Activated CD8-positive, alpha-beta memory T cell treated with anti-CD3 and anti-CD28 coated beads, Interleukin-2, amount 50 U/mL, for 48 hours (primary cell): Measurements from ENCODE around the gene TTC13.

ENCODE experiments used
- DNase-seq: peaks from one replicate; pipeline ENCODE4 v3.0.0-alpha.2; 2020

TTC13 gene

GRCh38 chr1:230901671-230902070, 77.0 kb downstream of the TTC13 start:
- DNase-seq: no peak

GRCh38 chr1:230900984-230901383, 77.7 kb downstream of the TTC13 start:
- DNase-seq: no peak

DNA sequence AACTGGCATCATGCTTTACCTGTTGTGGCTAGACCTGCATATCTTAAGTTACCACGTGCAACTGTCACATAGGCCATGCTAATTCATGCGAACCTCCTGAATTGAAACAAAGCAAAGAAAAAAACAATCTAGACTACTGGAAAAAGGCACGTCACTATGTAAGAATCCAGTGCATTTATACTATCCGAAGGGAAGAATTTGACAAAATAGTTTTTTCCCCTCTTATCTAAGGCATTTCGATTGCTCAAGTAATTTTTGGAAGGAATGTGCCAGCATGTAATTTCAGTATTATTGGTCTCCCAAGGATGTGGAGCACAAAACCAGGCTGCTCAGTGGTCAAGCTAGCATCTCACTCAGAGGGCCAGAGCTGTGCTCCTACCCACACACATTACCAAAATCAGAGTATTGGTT, 78.8 kb downstream of the TTC13 start:
- no peak for DNase-seq

- no peak for DNase-seq
Observed at GRCh38 chr1:230898748-230899147, 79.9 kb downstream of the TTC13 start.

DNA sequence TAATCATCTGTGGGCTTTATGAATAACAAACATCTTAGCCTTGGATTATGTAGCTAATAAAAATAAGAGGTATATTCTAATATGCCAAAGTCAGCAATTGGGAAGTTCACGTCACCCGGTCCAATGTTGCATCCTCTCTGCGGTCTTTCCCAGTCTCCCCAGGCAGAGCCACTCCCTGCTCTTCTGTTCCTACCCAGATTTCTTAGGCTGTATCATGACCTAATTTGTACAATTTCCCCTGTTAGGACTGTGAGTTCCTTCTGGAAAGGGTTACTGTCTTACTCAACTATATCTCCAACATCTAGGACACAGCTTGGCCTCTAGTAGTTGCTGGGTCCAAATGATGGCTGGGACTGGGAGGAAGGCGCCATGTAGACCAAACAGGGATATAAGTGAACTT, 80.5 kb downstream of the TTC13 start:
- DNase-seq: no peak

DNA sequence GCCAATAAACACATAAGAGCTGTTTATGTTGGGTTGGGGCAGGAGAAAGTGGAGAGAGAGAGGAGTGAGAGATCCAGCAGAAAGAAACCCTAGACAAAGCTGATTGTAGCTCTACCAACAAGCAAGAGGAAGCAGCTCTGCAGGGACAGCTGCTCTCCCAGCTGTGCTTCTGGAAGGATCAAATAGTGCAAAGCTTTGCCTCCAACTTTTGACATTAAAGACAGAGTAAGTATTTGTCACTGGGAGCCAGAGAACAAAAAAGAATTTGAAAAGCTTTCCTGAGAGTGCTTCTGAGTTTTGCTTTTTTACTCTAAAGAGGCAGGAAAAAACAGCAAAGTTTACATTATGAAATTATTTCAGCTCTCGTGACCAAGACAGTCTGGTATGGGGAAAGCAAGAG, 81.9 kb downstream of the TTC13 start:
- no peak for DNase-seq

DNA sequence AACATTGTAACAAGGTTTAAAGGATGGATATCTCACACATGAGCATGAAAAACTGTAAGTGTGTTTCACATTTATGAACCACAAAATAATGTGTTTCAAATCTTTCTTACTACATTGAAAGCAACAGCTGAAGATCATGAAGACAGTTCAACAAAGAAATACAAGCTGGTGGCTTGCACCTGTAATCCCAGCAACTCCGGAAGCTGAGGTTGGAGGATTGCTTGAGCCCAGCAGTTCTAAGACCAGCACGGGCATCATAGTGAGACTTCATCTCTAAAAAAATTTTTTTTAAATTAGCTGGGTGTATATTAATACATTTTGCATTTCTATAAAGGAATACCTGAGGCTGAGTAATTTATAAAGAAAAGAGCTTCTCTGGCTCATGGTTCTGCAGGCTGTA, 83.2 kb downstream of the TTC13 start:
- DNase-seq: no peak

DNA sequence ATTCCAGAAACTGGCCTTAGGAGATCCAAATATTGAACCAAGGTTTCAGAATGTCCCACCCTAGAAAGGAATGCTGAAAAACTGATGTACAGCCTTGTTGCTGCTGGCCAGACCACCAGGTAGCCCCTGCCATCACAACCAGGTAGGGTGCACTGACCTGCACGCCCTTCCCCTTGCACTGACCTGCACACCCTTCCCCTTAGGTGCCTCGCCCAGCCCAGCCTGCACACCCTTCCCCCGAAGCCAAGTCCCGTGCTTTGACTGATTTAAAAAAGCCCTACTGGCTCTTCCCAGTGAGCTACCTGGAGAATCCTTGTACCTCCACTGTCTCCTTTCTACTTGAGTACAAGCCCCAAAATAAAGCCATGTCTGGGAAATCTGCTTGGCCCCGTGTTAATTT, 84.0 kb downstream of the TTC13 start:
- no peak for DNase-seq

- no peak for DNase-seq
Observed at GRCh38 chr1:230894032-230894431, 84.6 kb downstream of the TTC13 start.

GRCh38 chr1:230892018-230892491, 86.6 kb downstream of the TTC13 start:
- no peak for DNase-seq

- DNase-seq: no peak
Observed at GRCh38 chr1:230891413-230891812, 87.2 kb downstream of the TTC13 start.

- DNase-seq: no peak
Observed at GRCh38 chr1:230884646-230885045, 94.0 kb downstream of the TTC13 start.

GRCh38 chr1:230883967-230884366, 94.7 kb downstream of the TTC13 start:
- DNase-seq: no peak

DNA sequence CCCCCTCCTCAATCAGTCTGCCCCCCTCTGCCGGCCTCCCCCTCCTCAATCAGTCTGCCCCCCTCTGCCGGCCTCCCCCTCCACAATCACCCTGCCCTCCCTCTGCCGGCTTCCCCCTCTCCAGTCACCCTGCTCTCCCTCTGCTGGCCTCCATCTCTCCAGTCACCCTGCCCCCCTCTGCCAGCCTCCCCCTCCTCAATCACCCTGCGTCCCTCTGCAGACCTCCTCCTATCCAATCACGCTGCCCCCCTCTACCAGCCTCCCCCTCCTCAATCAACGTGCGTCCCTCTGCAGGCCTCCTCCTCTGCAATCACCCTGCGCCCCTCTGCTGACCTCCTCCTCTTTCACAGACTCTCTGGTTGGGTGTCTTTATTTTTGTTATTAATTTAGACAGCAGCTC, 98.9 kb downstream of the TTC13 start:
- no peak for DNase-seq

- no peak for DNase-seq
Observed at GRCh38 chr1:230878591-230878990, 100.1 kb downstream of the TTC13 start.

DNA sequence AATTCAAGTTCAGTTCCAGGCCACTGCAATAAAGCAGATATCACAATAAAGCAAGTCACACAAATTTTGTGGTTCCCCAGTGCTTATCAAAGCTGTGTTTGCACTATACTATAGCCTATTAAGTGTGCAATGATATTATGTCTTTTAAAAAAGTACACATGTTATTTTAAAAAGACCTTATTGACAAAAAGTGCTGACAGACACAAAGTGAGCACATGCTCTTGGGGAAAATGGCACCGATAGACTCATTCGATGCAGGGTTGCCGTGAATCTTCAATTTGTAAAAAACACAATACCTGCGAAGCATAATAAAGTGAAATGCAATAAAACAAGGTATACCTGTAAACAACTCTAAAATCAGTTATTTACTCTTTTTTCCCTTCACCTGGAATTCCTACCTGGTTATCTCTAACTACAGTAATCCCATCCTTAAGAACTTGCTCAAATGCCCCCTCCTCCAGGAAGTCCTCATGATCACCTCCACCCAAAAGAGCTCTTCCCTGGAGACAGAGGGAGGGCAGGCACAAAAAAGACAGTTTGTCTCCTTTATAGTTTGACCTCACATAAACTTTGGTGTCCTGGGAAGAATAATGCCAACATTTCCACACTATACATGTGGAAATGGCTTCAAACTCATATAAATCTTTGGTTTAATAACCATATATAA, 100.6 kb downstream of the TTC13 start:
- no peak for DNase-seq

DNA sequence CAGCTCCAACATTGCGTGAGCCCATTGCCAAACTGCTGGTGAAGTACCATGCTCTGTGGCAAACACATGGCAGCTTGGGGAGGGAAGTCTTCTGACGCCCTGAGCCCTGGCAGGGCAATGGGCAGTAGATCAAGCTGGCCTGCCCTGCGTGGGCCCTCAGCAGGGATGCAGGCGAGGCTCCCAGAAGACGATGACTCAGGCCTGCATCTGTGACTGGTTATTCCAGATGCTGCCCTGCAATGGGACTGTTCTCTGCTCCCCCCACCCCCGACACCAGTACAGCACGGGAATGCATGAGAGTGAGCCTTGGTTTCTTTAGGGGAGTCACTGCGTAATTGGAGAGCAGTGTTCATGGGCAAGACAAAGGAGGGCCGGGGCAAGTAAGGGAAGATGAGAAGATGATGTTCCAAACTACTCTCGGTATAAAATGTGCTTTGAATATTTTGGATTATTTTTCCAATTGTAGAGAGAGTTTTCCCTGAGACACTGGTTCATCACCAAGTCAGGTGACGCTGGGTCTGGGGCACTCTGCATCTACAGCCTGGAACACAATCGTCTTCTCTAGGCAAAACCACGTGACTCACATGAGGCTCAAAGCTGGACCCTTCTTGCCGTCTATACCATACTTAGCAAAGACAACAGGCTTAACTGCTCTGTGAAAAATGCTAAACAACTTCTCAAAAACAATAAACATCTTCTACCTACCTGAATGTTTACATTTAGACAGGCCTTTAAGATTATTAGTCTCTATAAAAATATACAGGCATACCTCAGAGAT, 101.3 kb downstream of the TTC13 start:
- no peak for DNase-seq

GRCh38 chr1:230876660-230877059, 102.0 kb downstream of the TTC13 start:
- no peak for DNase-seq

GRCh38 chr1:230875370-230875769, 103.3 kb downstream of the TTC13 start:
- DNase-seq: no peak

DNA sequence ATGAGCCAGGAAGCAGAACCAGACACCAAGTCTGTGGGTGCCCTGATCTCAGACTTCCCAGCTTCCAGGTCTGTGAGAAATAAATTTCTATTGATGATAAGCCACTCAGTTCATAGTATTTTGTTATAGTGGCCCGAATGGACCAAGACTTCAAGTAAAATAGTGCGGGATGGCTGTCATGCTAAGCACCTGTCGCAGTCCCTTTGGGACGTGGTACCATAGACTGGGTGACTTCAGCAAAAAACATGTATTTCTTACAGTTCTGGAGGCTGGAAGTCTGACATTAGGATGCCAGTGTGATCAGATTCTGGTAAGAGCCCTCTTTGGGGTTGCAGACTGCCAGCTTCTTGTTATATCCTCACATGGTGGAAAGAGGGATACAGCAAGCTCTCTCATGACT, 107.7 kb downstream of the TTC13 start:
- DNase-seq: no peak

- no peak for DNase-seq
Observed at GRCh38 chr1:230869500-230869899, 109.2 kb downstream of the TTC13 start.

DNA sequence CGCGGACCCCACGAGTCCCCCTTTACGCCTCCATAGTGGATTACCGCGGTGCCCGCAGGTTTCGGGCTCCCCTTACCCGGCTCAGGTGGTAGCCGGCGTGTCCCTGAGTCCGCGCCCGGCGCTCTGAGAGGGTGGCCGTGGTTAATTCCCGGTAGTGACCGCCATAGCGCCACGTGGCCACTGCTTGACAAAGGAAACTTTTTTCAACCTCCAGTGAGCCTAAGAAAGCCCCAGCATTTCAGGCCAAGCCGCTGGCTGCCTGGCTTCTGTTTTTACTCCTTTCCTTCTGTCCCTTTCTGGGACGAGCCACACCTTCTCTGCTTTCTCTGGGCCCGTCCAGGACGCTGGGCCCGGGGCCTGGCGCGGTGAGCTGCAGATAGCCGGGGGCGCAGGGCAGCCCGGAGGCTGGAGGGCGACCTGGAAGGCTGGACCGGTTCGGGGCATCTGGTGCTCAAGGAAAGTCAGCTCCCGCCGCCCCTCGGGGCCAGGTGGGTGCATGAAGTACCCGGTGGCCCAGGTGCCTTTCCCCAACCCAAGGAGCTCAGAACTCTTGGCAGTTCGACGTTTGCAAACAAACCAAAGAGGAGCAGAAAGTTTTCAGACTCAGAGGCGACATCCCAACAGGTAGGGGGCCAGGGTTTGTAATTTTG, 109.8 kb downstream of the TTC13 start:
- DNase-seq: no peak

- DNase-seq: peak; percentile 92
Observed at GRCh38 chr1:230867903-230868735, 110.5 kb downstream of the TTC13 start, which contains the start of gene C1orf198. Gene C1orf198, minus strand, starts transcription at chr1:230868521. Its CDS starts 9 bp downstream, at chr1:230868512.
